Measurements from ENCODE around the gene OR5F1.

DNA sequence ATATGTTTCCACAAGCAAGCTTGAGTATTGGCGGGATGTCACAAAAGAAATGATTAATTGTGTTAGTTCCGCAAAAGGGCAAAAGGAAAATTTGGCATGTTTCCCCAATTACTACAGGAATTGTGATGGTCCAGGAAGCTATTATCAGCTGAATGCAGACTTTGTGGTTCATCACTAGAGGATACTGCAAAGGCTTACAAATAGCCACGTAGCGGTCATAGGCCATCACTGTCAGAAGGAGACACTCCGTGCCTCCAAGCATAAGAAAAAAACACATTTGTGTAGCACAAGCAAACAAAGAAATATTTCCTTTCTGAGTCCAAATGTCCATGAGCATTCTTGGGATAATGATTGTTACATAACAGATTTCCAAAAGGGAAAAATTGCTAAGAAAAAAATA, 26.5 kb downstream of the OR5F1 start:
- TF ChIP-seq GATA3 (IDR thresholded peaks at IDR 0.05; ENCODE audit: low read depth, low read length): no peak
- TF ChIP-seq GATA2 (IDR thresholded peaks at IDR 0.05; ENCODE audit: low read depth, low read length): no peak
